HEK293T (cell line): ENCODE measurements around the gene GPHN.

ENCODE experiments used
- SP1 ChIP-seq: fragments of 450-650 bp; IDR thresholded peaks from 2 replicates; pipeline ENCODE4 v1.6.1; 2017
- SUZ12 ChIP-seq: fragments of 450-650 bp; IDR thresholded peaks from 2 replicates; pipeline ENCODE4 v1.6.1; 2016; ENCODE audit warnings: mild to moderate bottlenecking

DNA sequence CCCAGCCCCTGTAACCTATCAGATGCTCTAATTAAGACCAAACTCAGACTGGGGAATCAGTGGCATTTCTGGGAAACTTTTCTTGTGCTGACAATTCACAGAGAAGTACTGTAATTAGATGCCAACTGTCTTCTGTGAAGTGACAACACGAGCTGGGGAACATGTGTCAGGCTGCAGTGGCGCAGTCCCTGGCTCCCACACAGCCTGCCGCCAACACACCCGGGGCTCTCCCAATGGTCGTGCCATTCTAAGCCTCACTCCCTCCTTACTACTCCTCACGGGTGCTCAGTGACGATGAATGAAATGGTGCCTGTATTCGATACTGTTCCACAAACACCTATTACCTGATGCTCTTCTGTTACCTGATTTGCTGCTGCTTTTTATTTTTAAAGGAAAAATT, 699.9 kb downstream of the GPHN start:
- TF ChIP-seq SUZ12 (no peak), SP1 (no peak)
